ENCODE results near the gene APBA1. TPM values are rescaled to one million over a fixed set of nuclear protein-coding genes. Genes with fewer than 3 reads are reported as not detected.

Gene APBA1
- total RNA-seq, 4 donors from 2014 or later: 3.3 to 9.7 (median 5.2) TPM

- Histone ChIP-seq H3K27me3 (no peaks in the 10 kb centered on the region), H3K27ac (replicated peaks in 1 of 4) (no peak overlapping the region), H3K4me3 (no peak overlapping the region), H3K9me3 (no peaks in the 10 kb centered on the region), H3K36me3 (no peaks in the 10 kb centered on the region), H3K4me1 (no peaks in the 10 kb centered on the region)
- TF ChIP-seq CTCF (IDR thresholded peaks at IDR 0.05) (no peak), EP300 (IDR thresholded peaks at IDR 0.05) (no peak), POLR2A (IDR thresholded peaks at IDR 0.05; ENCODE audit: low read depth) (no peak), POLR2AphosphoS5 (IDR thresholded peaks at IDR 0.05) (no peak)
- no peak for DNase-seq (ENCODE audit: extremely low spot score)
- intact Hi-C loops (cut with DNase I): no loop called here
Observed at GRCh38 chr9:69584759-69585158, 87.4 kb downstream of the APBA1 start.

- no peaks in the 10 kb centered on the region for H3K9me3 ChIP-seq
- WGBS: 78% methylated on average over 5 of the region's 5 CpGs
- H3K36me3 ChIP-seq: no peaks in the 10 kb centered on the region
- no peaks in the 10 kb centered on the region for H3K4me1 ChIP-seq
- DNase-seq (ENCODE audit: extremely low spot score): no peak
- no peak overlapping the region for H3K27ac ChIP-seq (replicated peaks in 1 of 4)
- TF ChIP-seq EP300 (IDR thresholded peaks at IDR 0.05) (no peak), CTCF (IDR thresholded peaks at IDR 0.05) (no peak), POLR2A (IDR thresholded peaks at IDR 0.05; ENCODE audit: low read depth) (no peak), POLR2AphosphoS5 (IDR thresholded peaks at IDR 0.05) (no peak)
- no peaks in the 10 kb centered on the region for H3K27me3 ChIP-seq
- intact Hi-C loops (cut with DNase I): no loop called here
- no peak overlapping the region for H3K4me3 ChIP-seq
Observed at GRCh38 chr9:69583645-69584234, 88.4 kb downstream of the APBA1 start.

GRCh38 chr9:69582544-69583297 lies 89.5 kb downstream of the APBA1 start:
- no peak overlapping the region for H3K4me3 ChIP-seq
- TF ChIP-seq POLR2A (IDR thresholded peaks at IDR 0.05; ENCODE audit: low read depth) (no peak), CTCF (IDR thresholded peaks at IDR 0.05) (no peak), EP300 (IDR thresholded peaks at IDR 0.05) (no peak), POLR2AphosphoS5 (IDR thresholded peaks at IDR 0.05) (no peak)
- no peak for DNase-seq (ENCODE audit: extremely low spot score)
- no peak overlapping the region for H3K27ac ChIP-seq (replicated peaks in 1 of 4)
- WGBS: 84% methylated on average over 4 of the region's 4 CpGs
- intact Hi-C loops (cut with DNase I): no loop called here
- no peaks in the 10 kb centered on the region for H3K27me3 ChIP-seq
- H3K4me1 ChIP-seq: no peaks in the 10 kb centered on the region
- no peaks in the 10 kb centered on the region for H3K9me3 ChIP-seq
- H3K36me3 ChIP-seq: no peaks in the 10 kb centered on the region

- no peak for DNase-seq (ENCODE audit: extremely low spot score)
- Histone ChIP-seq H3K4me3 (no peak overlapping the region), H3K4me1 (no peaks in the 10 kb centered on the region), H3K27me3 (no peaks in the 10 kb centered on the region), H3K27ac (replicated peaks in 1 of 4) (no peak overlapping the region), H3K9me3 (no peaks in the 10 kb centered on the region), H3K36me3 (no peaks in the 10 kb centered on the region)
- WGBS: 77% methylated on average over 5 of the region's 5 CpGs
- intact Hi-C loops (cut with DNase I): no loop called here
- no peak for TF ChIP-seq POLR2AphosphoS5 (IDR thresholded peaks at IDR 0.05)
- TF ChIP-seq POLR2A (IDR thresholded peaks at IDR 0.05; ENCODE audit: low read depth): no peak
- TF ChIP-seq CTCF (IDR thresholded peaks at IDR 0.05): no peak
- TF ChIP-seq EP300 (IDR thresholded peaks at IDR 0.05): no peak
Observed at GRCh38 chr9:69582018-69582417, 90.2 kb downstream of the APBA1 start.

All from esophagus muscularis mucosa (tissue), 4 donors.